NCI-H2171 (cell line): ENCODE data around the gene GUCA1A.
"Not testable (repeated sequence)": the region's sequence is repeated elsewhere in the genome, so short reads cannot be mapped to it uniquely, and the experiment has no call there.

Source experiments
- DNase-seq: peaks from one replicate; lab custom pipeline; 2025; lab: John Stamatoyannopoulos, UW

GUCA1A gene

DNA sequence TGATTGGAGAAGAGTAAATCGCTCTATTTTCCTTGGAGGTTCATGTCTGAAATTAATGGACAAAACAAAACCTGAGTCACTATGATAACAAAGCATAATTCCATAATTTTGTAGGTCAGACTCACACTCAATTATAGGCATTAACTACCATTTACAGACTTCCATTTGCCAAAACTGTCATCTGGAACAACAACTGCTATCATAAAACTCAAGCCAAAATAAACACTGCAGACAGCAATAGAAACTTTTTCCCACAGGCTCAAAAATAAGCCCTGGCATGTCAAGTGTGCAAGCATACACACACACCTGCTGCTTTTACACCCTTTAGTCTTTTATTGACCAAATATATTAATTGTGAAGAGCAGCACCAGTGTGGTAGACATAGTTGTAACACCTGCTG, 37.4 kb downstream of the GUCA1A start:
- DNase-seq = peak; percentile 66

- DNase-seq = no peak
Observed at GRCh38 chr6:42211726-42212125, 38.6 kb downstream of the GUCA1A start.

GRCh38 chr6:42212442-42212841, 39.3 kb downstream of the GUCA1A start:
- no peak for DNase-seq

- not testable (repeated sequence) for DNase-seq
Observed at GRCh38 chr6:42216495-42216894, 43.3 kb downstream of the GUCA1A start.

DNA sequence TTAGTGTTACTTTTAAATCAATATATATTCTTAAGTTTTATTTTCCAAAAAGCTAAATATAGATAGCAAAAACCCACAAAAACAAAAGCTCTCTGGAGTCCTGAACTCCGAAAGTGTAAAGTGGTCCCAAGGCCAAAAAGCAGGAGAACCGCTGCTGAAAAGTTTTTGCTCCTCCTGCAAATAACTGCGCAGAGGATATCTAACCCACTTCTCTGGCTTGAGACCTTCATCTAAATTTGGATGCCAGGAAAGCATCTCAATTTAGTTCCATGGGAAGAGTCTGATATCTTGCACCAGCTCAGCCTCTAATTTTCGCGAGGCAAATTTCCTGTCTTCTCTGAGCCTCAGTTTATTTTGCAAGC, 44.0 kb downstream of the GUCA1A start:
- DNase-seq = no peak

DNA sequence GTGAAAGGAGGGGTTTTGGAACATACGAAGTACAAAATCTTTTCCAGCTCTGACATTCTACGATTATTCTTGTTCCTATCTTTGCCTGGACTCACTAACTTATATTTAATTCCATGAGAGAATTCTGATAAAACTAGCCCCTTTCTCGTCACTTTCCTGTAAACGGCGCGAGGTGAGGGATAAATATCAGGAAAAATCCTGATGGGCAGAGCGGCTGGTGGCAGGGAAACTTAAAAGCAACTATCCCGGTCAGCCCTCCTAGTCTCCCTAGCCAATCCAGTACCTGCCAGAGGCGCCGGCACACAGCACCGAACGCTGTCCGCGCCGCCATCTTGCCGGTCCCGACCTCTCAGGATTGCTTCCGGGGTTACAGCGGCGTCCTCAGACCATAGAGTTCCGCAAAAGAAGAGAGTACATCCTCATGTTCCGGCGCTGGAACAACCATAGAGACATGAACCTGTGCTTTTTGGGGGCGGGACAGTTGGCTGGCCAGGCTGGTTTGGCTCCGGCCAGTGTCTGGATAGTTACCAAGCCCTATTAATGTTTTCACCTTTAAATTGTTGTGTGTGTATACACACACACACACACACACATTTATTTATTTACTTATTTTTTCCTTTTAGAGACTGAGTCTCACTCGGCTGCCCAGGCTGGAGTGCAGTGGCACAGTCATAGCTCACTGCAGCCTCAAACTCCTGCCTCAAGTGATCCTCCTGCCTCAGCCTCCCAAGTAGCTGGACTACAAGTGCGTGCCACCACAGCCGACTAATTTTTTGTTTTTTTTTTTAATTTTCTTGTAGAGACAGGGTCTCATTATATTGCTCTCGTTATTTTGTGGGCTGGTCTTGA, 44.6 kb downstream of the GUCA1A start, which contains the start of gene MRPS10:
Gene MRPS10 (minus strand): TSS at position 343 of the 849 bp plus-strand sequence. CDS start 12 bp downstream, at position 331.
- peak; percentile 93 for DNase-seq

DNA sequence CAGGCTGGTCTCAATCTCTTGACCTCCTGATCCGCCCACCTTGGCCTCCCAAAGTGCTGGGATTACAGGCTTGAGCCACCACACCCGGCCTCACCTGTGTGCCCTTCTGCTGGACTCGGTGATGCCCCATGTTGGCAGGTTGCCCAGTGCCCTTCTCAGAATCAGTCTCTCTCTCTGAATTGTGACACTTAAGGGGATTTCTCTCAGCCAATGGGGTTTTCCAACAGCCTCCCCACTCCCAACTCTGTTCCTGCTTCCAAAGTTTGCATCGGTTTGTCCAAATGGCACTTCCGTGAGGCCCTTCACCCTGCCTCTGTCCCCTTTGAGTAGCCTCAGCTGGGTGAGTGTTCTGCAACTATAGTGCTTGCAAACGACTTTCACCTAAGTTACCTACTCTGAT, 47.6 kb downstream of the GUCA1A start:
- DNase-seq = no peak

- DNase-seq = no peak
Observed at GRCh38 chr6:42221546-42221945, 48.4 kb downstream of the GUCA1A start.

GRCh38 chr6:42222448-42222847, 49.3 kb downstream of the GUCA1A start:
- DNase-seq = no peak

- no peak for DNase-seq
Observed at GRCh38 chr6:42224222-42225028, 51.3 kb downstream of the GUCA1A start.

DNA sequence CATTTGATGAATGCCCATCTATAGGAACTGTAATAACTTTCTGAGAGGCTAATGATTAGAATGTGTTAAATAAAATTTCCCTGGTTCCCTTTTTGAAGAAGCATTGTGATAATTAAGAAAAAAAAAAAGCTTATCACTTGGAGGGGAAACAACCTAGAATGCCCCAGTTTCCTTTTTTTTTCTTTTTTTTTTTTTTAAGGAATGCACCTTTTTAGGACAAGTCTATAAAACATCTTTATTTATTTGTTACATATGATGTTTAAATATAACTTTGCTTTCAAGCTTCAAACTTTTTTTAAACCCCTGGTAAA, 51.8 kb downstream of the GUCA1A start:
- DNase-seq = no peak

DNA sequence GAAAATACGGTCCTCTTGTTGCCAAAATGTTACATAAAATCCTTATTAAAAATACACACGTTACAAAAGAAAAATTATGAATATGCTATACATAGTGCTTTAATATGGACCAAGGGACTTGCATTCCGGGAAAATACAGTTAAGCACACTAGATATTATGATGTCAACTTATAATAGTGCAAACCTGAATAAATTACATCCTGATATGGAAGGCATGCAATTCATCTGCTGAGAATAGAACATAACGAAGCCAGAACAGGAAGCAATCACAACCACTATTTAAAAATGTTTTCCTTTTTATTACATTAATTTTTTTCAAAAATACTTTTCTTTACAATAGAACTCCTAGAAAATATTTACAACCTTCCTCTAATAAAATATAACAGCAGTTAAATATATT, 52.3 kb downstream of the GUCA1A start:
- no peak for DNase-seq

GRCh38 chr6:42226161-42226611, 53.0 kb downstream of the GUCA1A start:
- no peak for DNase-seq

- no peak for DNase-seq
Observed at GRCh38 chr6:42226645-42227143, 53.5 kb downstream of the GUCA1A start.

DNA sequence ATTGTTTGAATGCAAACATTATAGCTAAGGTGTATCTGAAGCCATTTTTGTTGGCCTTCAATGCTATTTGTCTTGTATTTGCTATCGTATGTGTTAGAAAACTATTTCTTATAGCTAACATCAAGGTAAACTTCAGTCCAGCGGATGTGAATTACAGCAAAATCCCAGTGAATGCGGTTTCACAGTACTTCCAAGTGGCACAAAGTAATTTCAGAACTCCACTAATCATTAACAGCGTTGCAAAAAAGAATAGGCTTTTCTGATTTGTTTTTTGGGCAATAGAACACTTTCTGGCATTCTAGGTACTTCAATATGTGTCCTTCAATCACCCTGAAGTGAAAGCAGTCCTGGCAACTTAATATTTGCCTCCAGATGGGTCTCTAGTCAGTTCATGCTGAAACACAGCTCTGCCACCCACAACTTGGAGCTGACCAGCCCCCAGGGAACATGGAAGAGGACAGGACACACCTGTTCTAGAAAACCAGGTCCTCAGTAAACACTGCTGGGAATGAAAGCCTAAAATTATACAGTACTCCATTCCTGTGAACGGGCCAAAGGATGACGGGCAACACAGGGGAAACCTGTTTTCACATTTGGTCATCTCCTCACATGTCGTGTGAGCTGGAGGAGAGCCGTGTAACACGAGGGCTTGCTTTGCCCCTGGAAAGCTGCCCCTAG, 54.1 kb downstream of the GUCA1A start:
- DNase-seq = no peak

- no peak for DNase-seq
Observed at GRCh38 chr6:42228305-42228704, 55.1 kb downstream of the GUCA1A start.
